ENCODE measurements around the gene C11orf24. TPM values are rescaled to one million over a fixed set of nuclear protein-coding genes. Genes with fewer than 3 reads are reported as not detected.
A peak's percentile ranks its signal among the peaks of the same experiment; 100 is the strongest.
"Not testable (repeated sequence)": the region's sequence is repeated elsewhere in the genome, so short reads cannot be mapped to it uniquely, and the experiment has no call there.

C11orf24 gene
- total RNA-seq, 5 donors from 2014 or later (not counting 1 experiment from before 2014, with no cell fraction given): 9.5 to 25.3 (median 21.4) TPM

DNA sequence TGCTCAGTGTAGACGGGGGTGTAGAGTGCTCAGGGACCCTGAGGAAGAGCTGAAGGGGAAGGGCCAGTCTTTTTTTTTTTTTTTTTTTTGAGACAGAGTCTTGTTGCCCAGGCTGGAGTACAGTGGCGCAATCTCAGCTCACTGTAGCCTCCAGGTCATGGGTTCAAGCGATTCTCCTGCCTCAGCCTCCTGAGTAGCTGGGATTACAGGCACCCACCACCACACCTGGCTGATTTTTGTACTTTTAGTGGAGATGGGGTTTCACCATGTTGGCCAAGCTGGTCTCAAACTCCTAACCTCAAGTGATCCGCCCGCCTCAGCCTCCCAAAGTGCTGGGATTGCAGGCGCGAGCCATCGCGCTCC, 27.7 kb upstream of the C11orf24 start:
- H3K36me3 Mint-ChIP-seq; ATAC-seq (replicated peaks in 1 of 4); H3K9me3 ChIP-seq; H3K4me3 ChIP-seq (ENCODE audit: control insufficient read depth in 1 of 2, extremely low read depth in 1 of 2, low read length in 1 of 2); H3K36me3 ChIP-seq (ENCODE audit: control insufficient read depth in 2 of 2, extremely low read depth in 1 of 2, insufficient read depth in 1 of 2, low read length in 1 of 2); H3K4me1 Mint-ChIP-seq; DNase-seq; H3K27ac Mint-ChIP-seq; POLR2A ChIA-PET; H3K4me1 ChIP-seq (ENCODE audit: control insufficient read depth in 1 of 2, extremely low read depth in 1 of 2, insufficient read depth in 2 of 2, low read length in 2 of 2); H3K4me3 Mint-ChIP-seq; H3K27ac ChIP-seq (ENCODE audit: low read length); H3K27me3 Mint-ChIP-seq; H3K9me3 Mint-ChIP-seq: not testable (repeated sequence)
- CTCF ChIA-PET: interaction anchor here (0.6 to 0.9 kb wide), 4 partner anchors 28 to 830 kb away, joined by 3 to 4 read pairs (median 4); partner anchors contain the start of gene C11orf24 (in 1 of the 2)
- WGBS (ENCODE audit: insufficient coverage): 40% methylated on average over 1 of the region's 9 CpGs
- peaks cover 0 to 19% of the 10 kb centered on the region in 2 experiments for H3K27me3 ChIP-seq (replicated peaks in 1 of 2; ENCODE audit: control insufficient read depth in 2 of 2, extremely low read depth in 1 of 2, insufficient read depth in 2 of 2, low read length in 1 of 2)

- H3K27me3 Mint-ChIP-seq: no peaks in the 10 kb centered on the region
- DNase-seq: no peak
- WGBS (ENCODE audit: insufficient coverage): 74% methylated on average over 14 of the region's 15 CpGs
- peaks cover 0 to 19% of the 10 kb centered on the region in 2 experiments for H3K27me3 ChIP-seq (replicated peaks in 1 of 2; ENCODE audit: control insufficient read depth in 2 of 2, extremely low read depth in 1 of 2, insufficient read depth in 2 of 2, low read length in 1 of 2)
- H3K4me3 ChIP-seq (ENCODE audit: control insufficient read depth in 1 of 2, extremely low read depth in 1 of 2, low read length in 1 of 2): no peak overlapping the region
- no peaks in the 10 kb centered on the region for H3K36me3 Mint-ChIP-seq
- POLR2A ChIA-PET: no interaction called here
- no peaks in the 10 kb centered on the region for H3K36me3 ChIP-seq (ENCODE audit: control insufficient read depth in 2 of 2, extremely low read depth in 1 of 2, insufficient read depth in 1 of 2, low read length in 1 of 2)
- H3K9me3 Mint-ChIP-seq: no peaks in the 10 kb centered on the region
- H3K4me1 Mint-ChIP-seq: peaks cover 0 to 4% (median 1%) of the 10 kb centered on the region in 3 donors
- CTCF ChIA-PET: interaction anchor here (0.6 to 4.2 kb wide), 7 partner anchors 27 to 47 kb away, joined by 3 to 33 read pairs (median 4); partner anchors contain the start of gene C11orf24 (in 1 of the 2)
- H3K4me1 ChIP-seq (ENCODE audit: control insufficient read depth in 1 of 2, extremely low read depth in 1 of 2, insufficient read depth in 2 of 2, low read length in 2 of 2): peaks cover 0 to 8% of the 10 kb centered on the region in 2 experiments
- no peak overlapping the region for H3K4me3 Mint-ChIP-seq
- no peak for ATAC-seq (replicated peaks in 1 of 4)
- H3K9me3 ChIP-seq: no peaks in the 10 kb centered on the region
- no peak overlapping the region for H3K27ac ChIP-seq (ENCODE audit: low read length)
- H3K27ac Mint-ChIP-seq: no peak overlapping the region
Observed at GRCh38 chr11:68298659-68299516, 27.1 kb upstream of the C11orf24 start.

GRCh38 chr11:68297812-68298658, 26.3 kb upstream of the C11orf24 start:
- no peak overlapping the region for H3K27ac Mint-ChIP-seq
- Histone ChIP-seq H3K27me3 (replicated peaks in 1 of 2; ENCODE audit: control insufficient read depth in 2 of 2, extremely low read depth in 1 of 2, insufficient read depth in 2 of 2, low read length in 1 of 2) (peaks cover 0 to 19% of the 10 kb centered on the region in 2 experiments), H3K9me3 (no peaks in the 10 kb centered on the region), H3K36me3 (ENCODE audit: control insufficient read depth in 2 of 2, extremely low read depth in 1 of 2, insufficient read depth in 1 of 2, low read length in 1 of 2) (no peaks in the 10 kb centered on the region), H3K4me3 (ENCODE audit: control insufficient read depth in 1 of 2, extremely low read depth in 1 of 2, low read length in 1 of 2) (no peak overlapping the region), H3K27ac (ENCODE audit: low read length) (no peak overlapping the region), H3K4me1 (ENCODE audit: control insufficient read depth in 1 of 2, extremely low read depth in 1 of 2, insufficient read depth in 2 of 2, low read length in 2 of 2) (peaks cover 0 to 8% of the 10 kb centered on the region in 2 experiments)
- DNase-seq (peak; percentile 18 to 82 (median 60)), ATAC-seq (replicated peaks in 1 of 4) (peak; percentile 92 to 99 (median 94))
- 29% methylated on average over 30 of the region's 40 CpGs for WGBS (ENCODE audit: insufficient coverage)
- no peaks in the 10 kb centered on the region for H3K27me3 Mint-ChIP-seq
- CTCF ChIA-PET: interaction anchor here (0.6 to 4.2 kb wide), 7 partner anchors 21 to 96 kb away, joined by 3 to 33 read pairs (median 5); partner anchors contain the start of gene C11orf24 (in 1 of the 2)
- H3K36me3 Mint-ChIP-seq: no peaks in the 10 kb centered on the region
- POLR2A ChIA-PET: interaction anchor here in 1 of 2 donors (0.6 kb wide), 1 partner anchor 162 kb away, joined by 3 read pairs; the partner anchor contains the start of gene PPP6R3
- no peak overlapping the region for H3K4me3 Mint-ChIP-seq
- H3K4me1 Mint-ChIP-seq: peaks cover 0 to 4% (median 1%) of the 10 kb centered on the region in 3 donors
- H3K9me3 Mint-ChIP-seq: no peaks in the 10 kb centered on the region

- POLR2A ChIA-PET: interaction anchor here in 1 of 2 donors (0.6 kb wide), 1 partner anchor 163 kb away, joined by 3 read pairs; the partner anchor contains the start of gene PPP6R3
- Mint-ChIP-seq H3K4me1 (peaks cover 0 to 4% (median 1%) of the 10 kb centered on the region in 3 donors), H3K27ac (no peak overlapping the region), H3K9me3 (no peaks in the 10 kb centered on the region), H3K4me3 (no peak overlapping the region), H3K27me3 (no peaks in the 10 kb centered on the region), H3K36me3 (no peaks in the 10 kb centered on the region)
- WGBS (ENCODE audit: insufficient coverage): 36% methylated on average over 8 of the region's 10 CpGs
- H3K9me3 ChIP-seq: no peaks in the 10 kb centered on the region
- H3K4me3 ChIP-seq (ENCODE audit: control insufficient read depth in 1 of 2, extremely low read depth in 1 of 2, low read length in 1 of 2): no peak overlapping the region
- no peak for ATAC-seq (replicated peaks in 1 of 4)
- no peak for DNase-seq
- H3K27ac ChIP-seq (ENCODE audit: low read length): no peak overlapping the region
- CTCF ChIA-PET: interaction anchor here (0.6 to 4.2 kb wide), 5 partner anchors 20 to 95 kb away, joined by 3 to 33 read pairs (median 5); no protein-coding TSS in a partner anchor
- peaks cover 0 to 19% of the 10 kb centered on the region in 2 experiments for H3K27me3 ChIP-seq (replicated peaks in 1 of 2; ENCODE audit: control insufficient read depth in 2 of 2, extremely low read depth in 1 of 2, insufficient read depth in 2 of 2, low read length in 1 of 2)
- H3K4me1 ChIP-seq (ENCODE audit: control insufficient read depth in 1 of 2, extremely low read depth in 1 of 2, insufficient read depth in 2 of 2, low read length in 2 of 2): peaks cover 0 to 8% of the 10 kb centered on the region in 2 experiments
- no peaks in the 10 kb centered on the region for H3K36me3 ChIP-seq (ENCODE audit: control insufficient read depth in 2 of 2, extremely low read depth in 1 of 2, insufficient read depth in 1 of 2, low read length in 1 of 2)
Observed at GRCh38 chr11:68297494-68297811, 25.7 kb upstream of the C11orf24 start.

GRCh38 chr11:68297052-68297378, 25.2 kb upstream of the C11orf24 start:
- no peak overlapping the region for H3K4me3 ChIP-seq (ENCODE audit: control insufficient read depth in 1 of 2, extremely low read depth in 1 of 2, low read length in 1 of 2)
- H3K27ac ChIP-seq (ENCODE audit: low read length): no peak overlapping the region
- Mint-ChIP-seq H3K9me3 (no peaks in the 10 kb centered on the region), H3K4me3 (no peak overlapping the region), H3K4me1 (peaks cover 0 to 4% (median 1%) of the 10 kb centered on the region in 3 donors), H3K36me3 (no peaks in the 10 kb centered on the region), H3K27me3 (no peaks in the 10 kb centered on the region), H3K27ac (no peak overlapping the region)
- no peaks in the 10 kb centered on the region for H3K36me3 ChIP-seq (ENCODE audit: control insufficient read depth in 2 of 2, extremely low read depth in 1 of 2, insufficient read depth in 1 of 2, low read length in 1 of 2)
- H3K27me3 ChIP-seq (replicated peaks in 1 of 2; ENCODE audit: control insufficient read depth in 2 of 2, extremely low read depth in 1 of 2, insufficient read depth in 2 of 2, low read length in 1 of 2): peaks cover 0 to 19% of the 10 kb centered on the region in 2 experiments
- DNase-seq (no peak), ATAC-seq (replicated peaks in 1 of 4) (no peak)
- H3K9me3 ChIP-seq: no peaks in the 10 kb centered on the region
- H3K4me1 ChIP-seq (ENCODE audit: control insufficient read depth in 1 of 2, extremely low read depth in 1 of 2, insufficient read depth in 2 of 2, low read length in 2 of 2): peaks cover 0 to 8% of the 10 kb centered on the region in 2 experiments
- WGBS (ENCODE audit: insufficient coverage): 85% methylated on average over 5 of the region's 6 CpGs
- ChIA-PET CTCF (interaction anchor here (3.8 to 4.2 kb wide), 2 partner anchors 39 kb away, joined by 29 to 33 read pairs; no protein-coding TSS in a partner anchor), POLR2A (no interaction called here)

All from T-cell (primary cell).